HL-60/S4 treated with retinoic acid at 250 ng/mL for 4 days and 3 days (cell line): ENCODE data around the gene TAS2R19.

Experiments
- in situ Hi-C: fragments of 300-500 bp; cut with MboI; formaldehyde crosslinking; loops from 2 replicates; pipeline ENCODE4 v1.7.0; 2022; ENCODE audit warnings: low sequenced_read_pairs

The TAS2R19 gene

GRCh38 chr12:10998204-10998603 lies 24.2 kb downstream of the TAS2R19 start, which contains the start of gene TAS2R20:
Gene TAS2R20, minus strand, starts transcription at chr12:10998304. Its CDS starts 429 bp downstream, at chr12:10997875.
- in situ Hi-C loops: no loop called here

GRCh38 chr12:10994307-10994706 lies 28.1 kb downstream of the TAS2R19 start:
- in situ Hi-C loops: no loop called here

GRCh38 chr12:10989107-10989506 lies 33.3 kb downstream of the TAS2R19 start:
- in situ Hi-C loops: no loop called here

DNA sequence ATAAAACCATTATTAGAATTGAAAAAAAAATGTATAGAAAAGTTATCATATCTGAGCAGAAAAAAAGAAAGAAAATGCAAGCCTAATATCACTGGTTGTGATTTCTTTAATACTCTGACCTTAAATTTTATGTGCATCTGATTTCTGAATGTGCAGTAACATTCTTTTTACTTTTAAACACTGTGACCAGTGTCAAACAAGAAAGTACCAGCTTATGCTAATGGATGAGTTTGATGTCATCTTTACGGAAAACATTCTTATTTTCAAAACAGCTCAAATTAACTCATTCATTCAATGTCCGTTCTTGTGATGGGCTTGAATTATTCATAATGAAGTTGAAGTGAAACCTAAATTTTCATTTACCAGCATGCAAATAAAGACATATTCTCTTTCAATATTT lies 35.6 kb downstream of the TAS2R19 start, which contains the start of gene TAS2R50:
TSS of gene TAS2R50 (minus strand) at position 101 of the 400 bp plus-strand sequence. CDS start at position 49, 52 bp downstream.
- in situ Hi-C loops: no loop called here

DNA sequence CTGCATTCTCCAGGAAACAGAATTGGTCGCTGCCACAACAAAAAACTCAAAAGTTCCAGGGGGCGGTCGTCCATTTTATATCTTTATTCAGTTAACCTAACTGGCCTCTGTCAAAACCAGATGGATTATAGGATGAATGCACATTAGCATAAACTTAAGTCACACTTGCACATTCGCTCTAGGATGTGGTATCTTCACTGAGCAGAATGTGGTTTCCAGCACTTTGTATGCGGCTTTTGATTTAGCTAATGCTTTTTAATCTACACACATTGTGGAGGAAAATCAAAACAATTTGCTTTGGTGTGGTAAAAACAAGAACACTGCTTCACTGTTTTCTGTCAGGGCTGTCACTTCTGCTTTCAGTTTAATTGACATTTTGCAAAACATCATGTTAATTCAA lies 40.2 kb downstream of the TAS2R19 start:
- in situ Hi-C loops: no loop called here

DNA sequence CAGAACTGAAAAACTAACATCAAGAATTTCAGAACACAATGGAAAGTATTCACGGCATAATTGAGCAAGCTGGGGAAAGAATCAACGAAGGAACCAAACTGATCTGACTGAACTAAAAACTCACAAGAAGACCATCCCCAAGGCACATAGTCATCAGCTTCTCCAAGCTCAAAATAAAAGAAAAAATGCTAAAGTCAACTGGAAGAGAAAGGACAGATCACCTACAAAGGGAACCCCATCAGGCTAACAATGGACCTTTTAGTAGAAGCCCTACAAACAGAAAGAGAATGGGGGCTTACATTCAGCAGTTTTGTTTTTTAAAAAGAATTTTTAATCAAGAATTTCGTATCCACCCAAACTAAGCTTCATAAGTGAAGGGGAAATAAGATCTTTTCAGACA lies 47.5 kb downstream of the TAS2R19 start:
- in situ Hi-C loops: no loop called here
